GM12878 (cell line): Measurements from ENCODE around the gene IL12B. TPM values are rescaled to one million over a fixed set of nuclear protein-coding genes. Genes with fewer than 3 reads are reported as not detected.

ENCODE experiments used
- ATAC-seq: fragments of 200-7000 bp; cut with Tn5 transposase; 3 replicates; pipeline ENCODE4 v1.9.1; 2020; ENCODE audit warnings: mild to moderate bottlenecking, moderate library complexity
- BruUV-seq: library from RNA; stranded (reverse); fragments of 400-500 nt; replicated peaks from 2 replicates; lab custom pipeline; 2021; lab: Mats Ljungman, UMichigan
- CTCF ChIA-PET: fragments of 300-600 bp; sonication (Branson Sonifier 250); formaldehyde crosslinking; extraction: SDS; loops from one replicate; lab custom pipeline; 2021; ENCODE audit warnings: inconsistent platforms; lab: Yijun Ruan, JAX
- POLR2A ChIA-PET: fragments of 350-600 bp; formaldehyde crosslinking; extraction: SDS; loops from one replicate; lab custom pipeline; 2021; ENCODE audit warnings: inconsistent platforms; lab: Charles Lee
- RAD21 ChIA-PET: fragments of 300-600 bp; sonication (Branson Sonifier 250); formaldehyde crosslinking; loops from one replicate; lab custom pipeline; 2023; ENCODE audit warnings: antibody characterized with exemption; ENCODE audit not compliant: unreplicated experiment; lab: Charles Lee
- SMC1A ChIA-PET: fragments of 300-600 bp; sonication (Branson Sonifier 250); formaldehyde crosslinking; loops from one replicate; lab custom pipeline; 2023; ENCODE audit not compliant: unreplicated experiment, uncharacterized antibody; lab: Charles Lee
- DNase-seq: peaks from one replicate; pipeline ENCODE4 v3.0.0-alpha.2; 2011; ENCODE audit warnings: low read depth, low spot score
- FAIRE-seq: peaks from 3 replicates; lab custom pipeline; 2011; peaks lifted over from hg19 to GRCh38; lab: Jason Lieb, UNC
- H2AFZ ChIP-seq: 2 replicates; pipeline ENCODE4 v1.6.0; 2011; ENCODE audit warnings: low read depth, low read length, control low read depth; ENCODE audit not compliant: control insufficient read depth
- H3K27ac ChIP-seq: 2 replicates; pipeline ENCODE4 v1.5.1; 2011; ENCODE audit warnings: control low read depth; ENCODE audit not compliant: control insufficient read depth, insufficient read depth
- H3K27me3 ChIP-seq, 2 experiments: replicated peaks in 1 of 2; 2 replicates each; pipeline versions ENCODE4 v1.6.0 to v1.6.1; 2011; ENCODE audit warnings: low read length in 1 of 2; ENCODE audit not compliant: control insufficient read depth in 2 of 2, insufficient read depth in 2 of 2
- H3K36me3 ChIP-seq, 2 experiments: 2 replicates each; pipeline ENCODE4 v1.5.1; 2011; ENCODE audit warnings: low read length in 1 of 2; ENCODE audit not compliant: control insufficient read depth in 2 of 2, insufficient read depth in 2 of 2
- H3K4me1 ChIP-seq: 2 replicates; pipeline ENCODE4 v1.6.1; 2011; ENCODE audit warnings: mild to moderate bottlenecking, low read length, moderate library complexity, mixed read lengths; ENCODE audit not compliant: control insufficient read depth, insufficient read depth
- H3K4me2 ChIP-seq: 2 replicates; pipeline ENCODE4 v1.6.0; 2011; ENCODE audit warnings: control low read depth; ENCODE audit not compliant: control insufficient read depth, insufficient read depth
- H3K4me3 ChIP-seq: fragments of 200-600 bp; sonication (generic); 2 replicates; pipeline ENCODE4 v1.5.1; 2016
- H3K79me2 ChIP-seq: 2 replicates; pipeline ENCODE4 v1.6.0; 2011; ENCODE audit warnings: low read length; ENCODE audit not compliant: control insufficient read depth, insufficient read depth
- H3K9ac ChIP-seq: 2 replicates; pipeline ENCODE4 v1.8.0; 2011; ENCODE audit warnings: low read length, control low read depth, mixed read lengths; ENCODE audit not compliant: control insufficient read depth, insufficient read depth
- H3K9me3 ChIP-seq: replicated peaks from 3 replicates; pipeline ENCODE4 v1.5.1; 2011; ENCODE audit warnings: mild to moderate bottlenecking, low read length; ENCODE audit not compliant: control insufficient read depth, insufficient read depth
- H4K20me1 ChIP-seq: 2 replicates; pipeline ENCODE4 v1.6.0; 2011; ENCODE audit not compliant: control insufficient read depth, insufficient read depth
- EGR1 ChIP-seq, 2 experiments: IDR thresholded peaks; 1 replicate in 1 of 2; 2 replicates in 1 of 2; pipeline ENCODE4 v1.6.1; 2011 to 2012; ENCODE audit warnings: low read depth in 2 of 2, low read length in 2 of 2, borderline replicate concordance in 1 of 2, mild to moderate bottlenecking in 1 of 2, moderate library complexity in 1 of 2
- HDAC2 ChIP-seq: fragments of 200-600 bp; sonication (generic); IDR thresholded peaks from 2 replicates; pipeline ENCODE4 v1.6.1; 2017
- HDAC6 ChIP-seq: fragments of 200-600 bp; sonication (generic); IDR thresholded peaks from one replicate; pipeline ENCODE4 v1.8.0; 2017; ENCODE audit warnings: antibody characterized with exemption; ENCODE audit not compliant: unreplicated experiment
- MTA2 ChIP-seq: fragments of 450-650 bp; IDR thresholded peaks from 2 replicates; pipeline ENCODE4 v1.6.1; 2016; ENCODE audit warnings: low read depth, mild to moderate bottlenecking, moderate library complexity
- POLR2A ChIP-seq: IDR thresholded peaks from 2 replicates; pipeline ENCODE4 v1.6.1; 2011; ENCODE audit warnings: low read depth, mild to moderate bottlenecking, low read length
- POLR2AphosphoS2 ChIP-seq: IDR thresholded peaks from 2 replicates; pipeline ENCODE4 v1.6.1; 2011; ENCODE audit warnings: low read depth, mild to moderate bottlenecking, low read length, improper control_type of control experiment, moderate library complexity
- RUNX3 ChIP-seq: IDR thresholded peaks from 2 replicates; pipeline ENCODE4 v1.6.1; 2012; ENCODE audit warnings: low read length, inconsistent platforms
- SMARCA5 ChIP-seq: fragments of 450-650 bp; IDR thresholded peaks from 2 replicates; pipeline ENCODE4 v1.6.1; 2017; ENCODE audit warnings: mild to moderate bottlenecking
- SMC3 ChIP-seq: IDR thresholded peaks from 2 replicates; pipeline ENCODE4 v1.6.1; 2011; ENCODE audit warnings: low read length, improper control_type of control experiment, borderline replicate concordance
- SUZ12 ChIP-seq: fragments of 200-600 bp; sonication (generic); IDR thresholded peaks from one replicate; pipeline ENCODE4 v1.6.1; 2018; ENCODE audit warnings: antibody characterized with exemption, mild to moderate bottlenecking; ENCODE audit not compliant: unreplicated experiment
- TARDBP ChIP-seq: IDR thresholded peaks from 2 replicates; pipeline ENCODE4 v1.6.1; 2016; ENCODE audit warnings: borderline replicate concordance
- TCF12 ChIP-seq: IDR thresholded peaks from 2 replicates; pipeline ENCODE4 v1.6.1; 2011; ENCODE audit warnings: low read depth, mild to moderate bottlenecking, low read length
- ZZZ3 ChIP-seq: IDR thresholded peaks from 2 replicates; pipeline ENCODE4 v1.6.1; 2011; ENCODE audit warnings: low read depth; ENCODE audit not compliant: control insufficient read depth, insufficient read length
- WGBS: methylation state at CpG from one replicate; pipeline ENCODE4 v1.1.6; 2016; ENCODE audit warnings: low lambda C conversion rate; ENCODE audit not compliant: insufficient replicate concordance, insufficient coverage; ENCODE audit errors: missing lambda C conversion rate; 5-methylcytosine and 5-hydroxymethylcytosine counted together
- in situ Hi-C: fragments of 300-500 bp; cut with MboI; formaldehyde crosslinking; loops from 9 replicates; pipeline ENCODE4 v1.14.3; 2018; ENCODE audit warnings: mixed read lengths
- intact Hi-C: fragments of 100-400 bp; cut with micrococcal nuclease; formaldehyde crosslinking; loops from one replicate; pipeline ENCODE4 v1.14.2; 2022; ENCODE audit not compliant: unreplicated experiment
- polyA plus RNA-seq, 11 experiments: library from polyadenylated mRNA; depleted of rRNA in 4 of 11; unstranded in 6 of 11; stranded (reverse) in 5 of 11; fragments of >200 nt; fragmentation: Nextera tagmentation in 4 of 11; fragmentation: Illumina TruSeq in 1 of 11; extraction: Ambion mirVana in 4 of 11; extraction: Trizol in 1 of 11; gene quantifications; 1 replicate in 1 of 11; 2 replicates in 10 of 11; pipeline versions ENCODE4 v1.2.1 to v1.2.3, GENCODE V29; 2011 to 2016; ENCODE audit warnings: inconsistent platforms in 2 of 11, missing spikeins in 2 of 11, low read depth in 1 of 11
- total RNA-seq, 4 experiments: library from RNA; depleted of rRNA in 3 of 4; stranded (reverse); fragments of >200 nt in 3 of 4; fragmentation: Illumina TruSeq in 1 of 4; extraction: Trizol in 1 of 4; gene quantifications; 2 replicates each; pipeline versions ENCODE4 v1.2.1 to v1.2.3, GENCODE V29; 2013 to 2021
- TF ChIP-seq, protein P1 (sequence below): IDR thresholded peaks from 2 replicates; pipeline ENCODE4 v1.6.1; 2012; ENCODE audit warnings: low read depth, low read length, improper control_type of control experiment
- TF ChIP-seq, protein P2 (sequence below): fragments of 450-650 bp; formaldehyde crosslinking; IDR thresholded peaks from 2 replicates; pipeline ENCODE4 v1.5.0; 2022; ENCODE audit warnings: mild to moderate bottlenecking, missing genetic modification characterization
- TF ChIP-seq, protein P3 (sequence below): IDR thresholded peaks from 2 replicates; pipeline ENCODE4 v1.6.1; 2011; ENCODE audit warnings: borderline replicate concordance, low read depth, mild to moderate bottlenecking, moderate library complexity, low read length; ENCODE audit not compliant: insufficient read depth, poor library complexity, severe bottlenecking

The IL12B gene
- total and polyA plus RNA-seq, 10 of the 15 experiments (the other 5 are each of a cell fraction or from before 2014, with no cell fraction given), result 0.15 to 0.72 (median 0.45) TPM

DNA sequence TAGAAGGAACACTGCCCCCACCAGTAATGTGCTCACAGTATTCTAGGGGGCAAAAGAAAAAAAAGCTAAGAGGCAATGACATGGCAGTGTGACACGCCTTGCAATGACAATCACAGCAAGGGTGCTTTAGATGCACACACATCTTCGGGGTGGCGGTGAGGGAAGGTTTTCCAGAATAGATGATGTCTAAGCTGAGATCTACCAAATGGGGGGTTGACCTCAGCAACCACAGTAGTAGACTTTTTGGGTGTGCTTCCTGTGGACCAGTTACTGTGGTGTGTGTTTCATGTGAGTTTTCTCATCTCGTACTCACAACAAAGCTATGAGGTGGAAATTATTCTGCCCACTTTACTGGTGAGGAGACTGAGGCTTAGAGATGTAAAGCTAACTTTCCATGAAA lies 10.2 kb upstream of the IL12B start:
- WGBS, result 32% methylated on average over 4 of the region's 4 CpGs
- no peak for DNase-seq
- in situ Hi-C loops, result no loop called here

More for the DNA sequence above, 10.2 kb upstream of the IL12B start:
- ChIA-PET SMC1A (interaction anchor here (0.8 to 1.5 kb wide), 8 partner anchors 7 to 114 kb away, joined by 3 to 4 read pairs (median 3); no protein-coding TSS in a partner anchor), RAD21 (interaction anchor here (0.7 to 1.4 kb wide), 4 partner anchors 8 to 71 kb away, joined by 3 to 4 read pairs (median 4); no protein-coding TSS in a partner anchor), CTCF (interaction anchor here (0.6 to 2.4 kb wide), 5 partner anchors 8 to 820 kb away, joined by 3 to 15 read pairs (median 4); no protein-coding TSS in a partner anchor), POLR2A (no interaction called here)
- no peaks in the 10 kb centered on the region for H3K27me3 ChIP-seq
- no peaks in the 10 kb centered on the region for H3K79me2 ChIP-seq
- no peaks in the 10 kb centered on the region for H3K36me3 ChIP-seq
- TF ChIP-seq SMARCA5 (no peak), RUNX3 (no peak), HDAC2 (no peak), TCF12 (no peak), EGR1 (IDR thresholded peaks at IDR 0.05; ENCODE audit: borderline replicate concordance in 1 of 2, low read depth in 2 of 2, low read length in 2 of 2) (no peak), ZZZ3 (no peak), TARDBP (no peak), MTA2 (no peak), POLR2AphosphoS2 (no peak), SMC3 (no peak), HDAC6 (no peak), SUZ12 (no peak), POLR2A (no peak)
- TF ChIP-seq, protein P1, sequence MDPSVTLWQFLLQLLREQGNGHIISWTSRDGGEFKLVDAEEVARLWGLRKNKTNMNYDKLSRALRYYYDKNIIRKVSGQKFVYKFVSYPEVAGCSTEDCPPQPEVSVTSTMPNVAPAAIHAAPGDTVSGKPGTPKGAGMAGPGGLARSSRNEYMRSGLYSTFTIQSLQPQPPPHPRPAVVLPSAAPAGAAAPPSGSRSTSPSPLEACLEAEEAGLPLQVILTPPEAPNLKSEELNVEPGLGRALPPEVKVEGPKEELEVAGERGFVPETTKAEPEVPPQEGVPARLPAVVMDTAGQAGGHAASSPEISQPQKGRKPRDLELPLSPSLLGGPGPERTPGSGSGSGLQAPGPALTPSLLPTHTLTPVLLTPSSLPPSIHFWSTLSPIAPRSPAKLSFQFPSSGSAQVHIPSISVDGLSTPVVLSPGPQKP, result no peak
- TF ChIP-seq, protein P2, sequence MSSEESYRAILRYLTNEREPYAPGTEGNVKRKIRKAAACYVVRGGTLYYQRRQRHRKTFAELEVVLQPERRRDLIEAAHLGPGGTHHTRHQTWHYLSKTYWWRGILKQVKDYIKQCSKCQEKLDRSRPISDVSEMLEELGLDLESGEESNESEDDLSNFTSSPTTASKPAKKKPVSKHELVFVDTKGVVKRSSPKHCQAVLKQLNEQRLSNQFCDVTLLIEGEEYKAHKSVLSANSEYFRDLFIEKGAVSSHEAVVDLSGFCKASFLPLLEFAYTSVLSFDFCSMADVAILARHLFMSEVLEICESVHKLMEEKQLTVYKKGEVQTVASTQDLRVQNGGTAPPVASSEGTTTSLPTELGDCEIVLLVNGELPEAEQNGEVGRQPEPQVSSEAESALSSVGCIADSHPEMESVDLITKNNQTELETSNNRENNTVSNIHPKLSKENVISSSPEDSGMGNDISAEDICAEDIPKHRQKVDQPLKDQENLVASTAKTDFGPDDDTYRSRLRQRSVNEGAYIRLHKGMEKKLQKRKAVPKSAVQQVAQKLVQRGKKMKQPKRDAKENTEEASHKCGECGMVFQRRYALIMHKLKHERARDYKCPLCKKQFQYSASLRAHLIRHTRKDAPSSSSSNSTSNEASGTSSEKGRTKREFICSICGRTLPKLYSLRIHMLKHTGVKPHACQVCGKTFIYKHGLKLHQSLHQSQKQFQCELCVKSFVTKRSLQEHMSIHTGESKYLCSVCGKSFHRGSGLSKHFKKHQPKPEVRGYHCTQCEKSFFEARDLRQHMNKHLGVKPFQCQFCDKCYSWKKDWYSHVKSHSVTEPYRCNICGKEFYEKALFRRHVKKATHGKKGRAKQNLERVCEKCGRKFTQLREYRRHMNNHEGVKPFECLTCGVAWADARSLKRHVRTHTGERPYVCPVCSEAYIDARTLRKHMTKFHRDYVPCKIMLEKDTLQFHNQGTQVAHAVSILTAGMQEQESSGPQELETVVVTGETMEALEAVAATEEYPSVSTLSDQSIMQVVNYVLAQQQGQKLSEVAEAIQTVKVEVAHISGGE (CRISPR knock-in tag), result no peak
- TF ChIP-seq, protein P3, sequence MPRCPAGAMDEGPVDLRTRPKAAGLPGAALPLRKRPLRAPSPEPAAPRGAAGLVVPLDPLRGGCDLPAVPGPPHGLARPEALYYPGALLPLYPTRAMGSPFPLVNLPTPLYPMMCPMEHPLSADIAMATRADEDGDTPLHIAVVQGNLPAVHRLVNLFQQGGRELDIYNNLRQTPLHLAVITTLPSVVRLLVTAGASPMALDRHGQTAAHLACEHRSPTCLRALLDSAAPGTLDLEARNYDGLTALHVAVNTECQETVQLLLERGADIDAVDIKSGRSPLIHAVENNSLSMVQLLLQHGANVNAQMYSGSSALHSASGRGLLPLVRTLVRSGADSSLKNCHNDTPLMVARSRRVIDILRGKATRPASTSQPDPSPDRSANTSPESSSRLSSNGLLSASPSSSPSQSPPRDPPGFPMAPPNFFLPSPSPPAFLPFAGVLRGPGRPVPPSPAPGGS, result no peak
- H3K27ac ChIP-seq, result no peak overlapping the region
- no peaks in the 10 kb centered on the region for H3K4me1 ChIP-seq
- H3K9ac ChIP-seq, result no peak overlapping the region
- no peak for ATAC-seq
- intact Hi-C loops, result no loop called here
- H2AFZ ChIP-seq, result no peak overlapping the region
- BruUV-seq, result no TSS peak
- FAIRE-seq, result no peak
- H3K4me2 ChIP-seq, result no peak overlapping the region
- no peak overlapping the region for H3K4me3 ChIP-seq
- H3K9me3 ChIP-seq, result peaks cover 5% of the 10 kb centered on the region; the same call in 2 of the 3 replicates
- H4K20me1 ChIP-seq, result no peaks in the 10 kb centered on the region
